HG02610 (cell line): ENCODE measurements around the gene DPF3.
A peak's percentile ranks its signal among the peaks of the same experiment; 100 is the strongest.
"Not testable (repeated sequence)": the region's sequence is repeated elsewhere in the genome, so short reads cannot be mapped to it uniquely, and the experiment has no call there.

Experiments
- ATAC-seq: cut with Tn5 transposase; IDR thresholded peaks from one replicate; pipeline ENCODE4 v1.9.1; 2021; ENCODE audit warnings: mild to moderate bottlenecking, moderate library complexity; ENCODE audit not compliant: unreplicated experiment

The DPF3 gene

DNA sequence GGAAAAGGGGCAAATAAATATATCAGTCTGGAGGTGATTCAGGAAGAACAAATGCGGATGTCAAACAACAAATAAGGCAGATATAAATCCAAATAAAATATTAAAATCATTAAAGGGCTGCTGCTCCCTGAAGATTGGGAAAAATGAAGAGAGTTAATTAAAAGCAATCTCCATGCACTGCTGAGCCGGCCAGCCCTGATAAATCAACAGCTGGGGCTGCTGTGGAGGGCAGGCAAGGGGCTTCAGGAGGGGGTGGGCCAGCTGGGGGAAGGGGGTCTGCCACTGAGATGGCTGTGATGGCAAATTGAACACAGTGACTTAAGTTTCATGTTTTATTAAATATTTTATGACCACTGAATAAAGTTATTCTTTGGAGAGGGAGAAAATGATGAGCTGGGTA is 12.4 kb downstream of the DPF3 start:
- no peak for ATAC-seq

DNA sequence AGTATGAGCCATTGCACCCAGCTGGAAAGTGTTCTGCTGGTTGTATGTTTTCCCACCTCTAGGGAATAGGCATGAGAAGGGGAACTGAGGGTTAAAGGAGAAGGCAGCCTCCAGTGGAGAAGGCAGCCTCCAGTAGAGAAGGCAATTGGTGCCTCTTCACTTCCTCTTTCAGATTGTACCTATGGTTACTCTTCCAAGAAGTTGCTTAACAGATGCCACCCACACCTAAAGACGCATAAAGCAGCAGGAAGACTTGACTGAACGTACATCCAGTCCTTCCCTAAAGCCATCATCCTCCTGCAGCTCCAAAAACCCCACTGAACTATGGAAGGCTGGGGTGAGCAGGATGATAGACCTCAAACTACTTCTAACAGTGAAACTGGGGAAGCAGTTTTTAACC is 13.1 kb downstream of the DPF3 start:
- ATAC-seq = no peak

DNA sequence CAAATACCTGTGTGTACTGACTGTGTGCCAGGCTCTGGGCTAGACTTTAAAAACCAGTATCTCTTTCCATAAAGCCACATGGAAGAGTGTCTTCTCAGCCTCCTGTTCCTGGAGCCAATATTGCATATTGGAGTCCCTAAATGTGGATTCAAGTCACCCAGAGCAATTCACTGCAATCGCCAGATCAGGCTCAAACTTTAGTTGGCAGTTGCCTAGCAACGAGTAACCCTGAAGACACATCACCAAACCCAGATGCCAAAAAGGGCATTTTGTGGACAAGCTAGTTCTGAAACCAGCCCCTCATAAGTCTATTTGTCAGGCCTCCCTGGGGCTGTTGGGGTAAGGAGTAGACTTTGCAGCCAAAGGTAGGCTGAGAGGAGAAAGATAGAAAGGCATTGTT is 13.7 kb downstream of the DPF3 start:
- ATAC-seq = no peak

DNA sequence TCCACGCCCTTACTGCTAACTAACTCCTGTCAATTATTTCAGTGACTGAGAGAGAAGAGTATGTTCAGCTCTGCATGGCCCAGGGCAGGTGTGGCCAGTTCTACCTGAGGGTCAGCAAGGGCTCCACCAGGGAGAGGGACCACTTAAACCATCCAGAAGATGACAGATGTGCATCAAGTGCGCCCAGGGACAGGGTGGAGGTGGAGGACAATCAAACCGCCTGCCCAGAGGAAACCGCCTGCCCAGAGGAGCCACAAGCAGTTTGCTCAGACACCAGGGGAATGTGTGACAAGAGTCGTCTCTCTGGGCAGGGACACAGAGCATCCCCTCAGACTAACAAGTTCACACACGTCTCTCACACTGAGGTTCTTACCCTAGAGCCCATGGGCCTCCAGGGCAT is 14.5 kb downstream of the DPF3 start:
- ATAC-seq = no peak

DNA sequence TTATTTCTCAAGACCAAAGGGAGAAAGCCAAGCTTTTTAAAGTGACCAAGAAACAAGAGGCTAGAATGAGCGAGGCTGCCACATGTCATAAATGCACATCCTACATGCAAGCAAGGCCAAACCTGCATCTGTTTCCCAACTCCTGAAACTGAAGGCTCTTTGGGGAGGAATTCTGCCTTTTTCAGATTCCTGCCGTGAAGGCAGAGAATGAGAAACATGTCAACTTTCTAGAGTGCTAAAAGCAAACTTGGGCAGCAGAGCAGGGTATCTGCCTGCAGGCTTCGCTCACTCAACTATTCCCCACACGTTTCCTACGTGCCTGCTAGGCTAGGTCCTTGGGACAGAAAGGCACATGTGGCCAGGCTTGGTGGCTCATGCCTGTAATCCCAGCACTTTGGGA is 15.2 kb downstream of the DPF3 start:
- ATAC-seq = no peak

DNA sequence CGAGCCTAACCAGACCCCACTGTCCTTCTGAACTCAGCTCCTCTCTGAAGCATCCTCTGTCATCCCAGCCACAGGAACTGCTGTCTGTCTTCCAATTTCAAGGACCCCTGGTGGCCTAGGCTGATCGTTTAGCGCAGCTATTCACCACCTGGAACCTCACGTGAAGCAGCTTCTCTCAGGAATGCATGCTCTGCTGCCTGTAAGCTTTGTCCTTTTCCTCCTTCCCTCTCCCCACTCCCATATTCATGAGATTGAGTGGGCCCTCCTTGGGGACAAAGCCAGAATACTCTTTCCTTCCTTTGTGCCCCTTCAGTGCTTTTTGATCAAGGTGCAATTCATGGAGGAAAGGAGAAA is 17.2 kb downstream of the DPF3 start:
- no peak for ATAC-seq

DNA sequence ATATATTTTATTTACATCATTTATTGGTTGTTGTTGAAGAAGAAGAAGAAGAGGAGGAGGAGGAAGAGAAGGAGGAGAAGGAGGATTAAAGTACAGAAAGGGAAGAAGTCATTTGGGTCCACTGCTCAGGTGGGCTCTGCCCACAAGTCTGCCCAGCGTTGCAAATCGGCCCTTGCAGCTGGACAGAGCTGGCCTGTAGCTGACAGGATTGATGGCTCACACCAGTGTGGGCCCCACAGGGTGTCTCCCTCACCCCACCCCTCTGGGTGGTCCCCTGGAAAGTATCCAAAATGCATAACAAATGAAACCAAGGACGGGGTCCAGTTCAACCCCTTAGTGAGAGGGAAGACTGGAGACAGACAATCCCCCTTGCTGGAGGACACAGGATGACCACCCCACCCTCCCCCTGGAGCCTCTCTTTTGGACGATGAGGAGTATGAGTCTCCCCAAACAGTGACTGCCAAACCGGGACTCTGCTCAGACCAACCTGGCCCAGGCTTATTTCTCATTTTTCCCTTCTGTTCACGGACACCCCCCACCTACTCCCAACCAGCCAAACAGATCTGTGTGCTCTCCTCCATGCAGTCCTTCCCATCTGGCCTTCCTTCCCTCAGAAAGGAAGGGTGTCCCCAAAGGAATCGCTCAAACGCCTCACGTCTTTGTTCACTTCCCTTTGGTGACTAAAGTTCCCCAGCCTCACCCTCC is 17.7 kb downstream of the DPF3 start:
- ATAC-seq = no peak

DNA sequence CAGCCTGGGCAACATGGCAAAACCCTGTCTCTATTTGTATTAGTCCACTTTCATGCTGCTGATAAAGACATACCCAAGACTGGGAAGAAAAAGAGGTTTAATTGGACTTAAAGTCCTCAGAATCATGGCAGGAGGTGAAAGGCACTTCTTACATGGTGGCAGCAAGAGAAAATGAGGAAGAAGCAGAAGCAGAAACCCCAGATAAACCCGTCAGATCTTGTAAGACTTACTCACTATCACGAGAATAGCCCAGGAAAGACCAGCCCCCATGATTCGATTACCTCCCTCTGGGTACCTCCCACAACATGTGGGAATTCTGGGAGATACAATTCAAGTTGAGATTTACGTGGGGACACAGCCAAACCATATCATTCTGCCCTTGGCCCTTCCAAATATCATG is 23.0 kb downstream of the DPF3 start:
- ATAC-seq = not testable (repeated sequence)

DNA sequence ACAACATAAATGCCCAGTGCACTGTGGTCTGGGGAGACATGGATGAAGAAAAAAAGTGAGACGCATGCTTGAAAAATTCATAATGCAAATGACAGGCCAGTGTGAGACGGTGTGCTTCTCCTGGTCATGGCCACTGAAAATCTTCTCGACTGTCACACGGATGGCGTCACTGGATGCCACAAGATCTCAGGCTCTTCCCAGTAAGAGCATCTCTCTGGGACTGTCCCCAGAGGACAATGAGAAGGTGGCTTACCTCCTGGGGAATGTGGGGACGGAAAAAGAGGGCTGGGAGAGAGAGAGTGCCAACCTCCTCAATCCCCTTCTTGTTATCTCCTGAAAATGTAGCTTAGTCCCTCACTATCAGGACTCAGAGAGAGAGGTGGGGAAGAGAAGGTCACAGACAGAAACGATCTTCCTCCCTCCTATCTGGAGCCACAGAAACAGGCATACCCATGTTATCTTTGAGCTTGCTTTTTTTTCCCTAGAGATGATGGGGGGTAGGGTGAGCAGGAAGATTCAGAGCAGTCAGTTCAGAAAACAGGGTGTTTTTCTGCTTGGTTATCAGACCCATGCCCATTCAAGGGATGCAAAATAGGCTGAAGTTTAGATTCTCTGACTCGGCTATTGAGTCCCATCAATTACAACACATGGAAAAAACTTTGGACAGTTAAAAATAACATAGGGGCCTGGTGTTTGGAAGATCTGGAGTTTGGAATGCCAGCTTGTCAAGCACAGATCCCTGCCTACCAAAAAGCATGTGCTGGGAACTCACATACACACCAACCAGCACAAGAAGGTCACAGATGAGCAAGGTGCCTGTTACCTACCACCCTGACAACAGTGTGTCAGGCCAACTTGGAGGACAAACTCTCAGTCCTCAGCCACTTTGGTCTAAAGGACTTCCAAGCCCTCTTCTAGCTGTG is 24.2 kb downstream of the DPF3 start:
- ATAC-seq = no peak

DNA sequence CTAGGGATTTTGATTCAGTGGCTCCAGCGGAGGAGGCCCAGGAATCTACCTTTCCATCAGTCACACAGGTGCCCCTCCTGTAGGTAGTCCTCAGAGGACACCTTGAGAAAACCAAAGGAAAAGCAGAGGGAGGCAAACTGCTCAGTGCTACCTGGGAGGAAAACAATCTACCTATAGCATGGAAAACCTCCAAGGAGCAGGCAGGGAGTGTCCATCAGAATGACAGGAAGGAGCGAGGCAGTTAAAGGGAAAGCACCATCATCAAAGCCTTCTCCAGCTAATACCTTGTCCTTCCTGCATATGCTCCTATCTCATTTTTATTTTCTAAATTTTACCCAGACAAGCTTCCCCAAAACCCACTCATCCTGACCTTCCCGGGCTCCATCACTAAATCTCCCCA is 25.4 kb downstream of the DPF3 start:
- ATAC-seq = no peak

DNA sequence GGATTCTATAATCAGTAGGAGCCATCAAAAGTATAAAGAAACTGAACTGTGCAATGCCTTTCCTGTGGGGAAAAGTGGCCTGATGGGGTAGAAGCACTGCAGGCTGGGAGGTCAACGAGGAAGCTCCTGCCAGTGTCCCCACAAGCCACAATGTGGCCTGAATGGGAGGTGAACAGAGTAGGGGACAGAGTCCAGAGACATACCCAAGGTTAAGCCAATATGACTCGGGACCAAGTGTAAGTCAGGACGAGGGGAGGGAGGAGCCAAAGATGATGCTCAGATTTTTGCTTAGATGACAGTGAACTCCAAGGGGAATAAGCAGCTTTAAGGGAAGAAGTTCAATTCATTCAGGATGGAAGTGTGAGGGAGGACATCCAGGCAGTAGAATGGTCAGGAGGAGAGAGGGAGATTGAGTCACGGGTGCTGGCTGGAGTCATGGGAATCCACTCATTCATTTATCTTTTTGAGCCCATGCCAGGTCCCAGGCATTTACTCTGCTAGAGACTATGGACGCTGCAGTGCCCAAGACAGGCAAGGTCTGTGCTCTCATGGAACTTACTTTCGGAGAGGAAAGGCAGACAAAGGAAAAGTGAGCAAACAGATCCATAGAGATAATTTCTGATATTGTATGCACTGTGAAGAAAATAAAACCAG is 29.1 kb downstream of the DPF3 start:
- no peak for ATAC-seq

DNA sequence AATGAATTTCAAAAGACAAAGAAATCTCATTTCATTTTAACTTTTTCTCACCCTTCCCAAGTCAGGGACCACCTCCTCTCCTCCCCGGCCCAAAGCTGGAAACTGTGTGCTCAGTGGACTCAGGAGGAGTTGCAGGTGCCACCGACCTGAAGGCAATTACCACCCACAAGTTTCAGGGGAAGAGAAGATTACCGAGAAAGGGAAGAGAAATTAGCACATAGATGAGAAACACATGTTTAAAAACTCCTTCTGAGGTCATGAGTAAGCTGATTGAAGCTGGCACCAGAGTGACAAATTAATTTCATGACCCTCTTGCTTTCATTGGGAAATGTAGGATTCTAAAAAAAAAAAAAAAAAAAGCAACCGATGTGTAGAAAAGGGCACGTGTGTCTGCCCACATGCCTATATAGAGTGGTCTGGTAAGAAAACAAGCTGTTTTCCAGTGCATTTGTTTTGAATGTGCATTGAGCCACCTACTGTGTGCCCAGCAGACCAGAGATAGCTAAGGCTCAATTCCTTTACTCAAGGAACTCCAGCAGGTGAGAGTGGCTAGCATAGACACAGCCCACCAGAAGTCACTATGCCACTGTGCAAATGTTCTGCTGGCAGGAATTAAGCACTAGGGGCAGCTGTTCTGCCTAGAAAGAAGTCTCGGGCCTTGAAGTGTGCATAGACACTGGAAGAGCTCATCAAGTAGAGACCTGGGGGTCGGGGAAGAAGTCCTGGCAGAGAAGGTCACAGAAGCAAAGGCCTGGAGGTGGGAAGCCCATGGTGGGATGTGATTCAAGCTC is 30.5 kb downstream of the DPF3 start:
- peak; percentile 72 for ATAC-seq

DNA sequence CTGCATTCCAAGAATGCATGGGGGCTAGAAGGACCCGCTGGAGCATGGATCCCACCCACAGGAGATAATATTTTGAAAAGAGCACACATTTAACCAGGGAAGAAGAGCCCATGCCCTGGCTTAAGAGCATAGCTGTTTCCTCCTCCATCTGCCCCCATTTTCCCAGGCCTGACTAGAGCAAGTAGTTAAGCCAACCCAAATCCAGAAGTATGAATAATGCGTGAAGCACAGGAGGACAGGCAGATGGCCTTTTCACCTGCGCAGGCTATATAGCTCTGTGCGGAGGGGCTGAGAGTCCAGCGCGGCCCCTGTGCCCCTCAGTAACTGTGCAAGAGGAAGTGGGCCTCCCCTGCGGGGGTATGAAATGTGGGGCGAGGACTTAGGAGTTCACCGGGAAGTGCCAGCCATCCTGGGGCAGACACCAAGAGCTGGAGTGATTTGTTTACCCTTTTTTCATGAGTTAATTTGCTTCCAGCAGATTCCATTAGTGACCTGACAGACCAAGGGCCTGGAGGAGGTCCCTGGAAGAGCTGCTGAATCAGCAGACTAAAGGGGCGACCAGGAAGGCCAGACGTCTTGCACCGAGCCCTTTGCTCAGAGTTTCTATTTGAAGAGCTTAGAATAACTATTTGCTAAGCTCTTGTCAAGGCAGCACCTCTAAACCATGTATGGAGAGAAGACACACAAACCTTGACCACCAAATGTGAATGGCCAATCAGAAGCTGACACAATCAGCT is 37.2 kb downstream of the DPF3 start:
- no peak for ATAC-seq

DNA sequence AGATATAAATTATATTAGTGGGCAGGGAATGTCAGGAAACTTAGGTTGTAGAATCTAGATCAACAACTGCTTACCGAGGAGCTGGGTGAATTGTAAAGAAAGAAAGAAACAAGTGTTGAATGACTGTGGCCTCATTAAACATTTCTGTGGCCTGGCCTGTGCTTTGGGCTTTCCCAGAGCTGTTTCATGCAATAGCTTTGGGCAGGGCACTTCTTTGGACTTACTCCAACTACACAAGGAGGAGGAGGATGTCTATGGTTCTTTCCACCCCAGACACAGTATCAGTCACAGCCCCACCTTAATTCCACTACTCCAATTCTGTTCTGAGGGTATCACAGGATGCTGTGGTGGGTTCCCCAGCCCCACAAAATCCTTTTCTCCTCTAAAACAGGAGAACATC is 38.0 kb downstream of the DPF3 start:
- ATAC-seq = peak; percentile 70

DNA sequence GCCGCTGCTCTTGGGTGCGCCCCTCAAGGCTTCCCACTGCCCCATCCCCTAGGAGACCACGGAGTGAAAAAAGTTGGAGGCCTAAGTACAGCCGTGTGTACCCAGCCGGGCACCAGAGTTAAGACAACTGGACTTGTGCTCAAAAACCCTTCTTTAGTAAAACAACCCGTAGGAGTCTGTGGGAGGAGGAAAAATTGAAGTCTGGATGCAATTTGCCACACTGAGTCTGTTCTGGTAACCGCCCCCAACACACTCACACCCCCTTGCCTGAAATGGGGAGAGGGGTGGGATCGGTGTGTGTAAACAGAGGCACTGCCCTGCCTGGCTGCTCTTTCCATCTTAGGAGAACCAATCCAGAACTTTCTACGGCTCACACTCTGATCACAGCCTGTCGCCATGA is 41.7 kb downstream of the DPF3 start:
- ATAC-seq = no peak

DNA sequence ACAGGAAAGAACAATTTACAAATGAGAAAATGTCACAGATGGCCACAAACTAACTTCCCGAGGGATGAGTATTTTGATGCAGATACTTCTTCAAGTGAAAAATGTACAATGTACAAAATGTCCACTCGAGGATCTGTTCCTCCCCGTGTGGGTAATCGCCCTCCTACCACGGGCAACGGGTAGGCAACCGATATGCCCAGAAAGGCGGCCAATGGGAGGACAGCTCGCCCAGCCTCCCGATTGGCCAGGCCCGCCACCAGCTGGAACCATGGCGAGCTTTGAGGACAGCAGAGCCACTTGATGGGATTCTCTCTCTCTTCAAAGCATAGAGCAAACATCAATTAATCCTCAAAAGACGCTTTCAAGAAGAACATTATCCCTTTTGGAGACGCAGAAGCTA is 42.3 kb downstream of the DPF3 start:
- ATAC-seq = no peak

DNA sequence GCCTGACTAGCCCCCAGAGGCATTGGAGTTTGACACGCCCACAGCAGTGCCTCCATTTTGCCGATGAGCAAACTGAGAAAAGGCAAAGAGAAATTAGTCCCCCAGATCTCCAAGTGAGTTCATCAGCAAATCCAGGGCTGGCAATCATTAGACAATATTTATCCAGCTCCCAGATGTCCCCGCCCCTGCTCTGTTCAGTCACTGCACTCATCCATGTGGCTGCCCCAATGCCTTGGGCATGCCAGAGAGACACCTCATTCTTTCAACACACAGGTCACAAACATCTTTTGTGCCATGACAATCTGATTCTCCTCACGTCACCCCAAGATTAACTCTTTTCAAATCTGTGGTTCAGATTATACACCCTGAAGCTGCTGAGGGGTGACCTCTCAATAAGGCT is 43.5 kb downstream of the DPF3 start:
- ATAC-seq = no peak

DNA sequence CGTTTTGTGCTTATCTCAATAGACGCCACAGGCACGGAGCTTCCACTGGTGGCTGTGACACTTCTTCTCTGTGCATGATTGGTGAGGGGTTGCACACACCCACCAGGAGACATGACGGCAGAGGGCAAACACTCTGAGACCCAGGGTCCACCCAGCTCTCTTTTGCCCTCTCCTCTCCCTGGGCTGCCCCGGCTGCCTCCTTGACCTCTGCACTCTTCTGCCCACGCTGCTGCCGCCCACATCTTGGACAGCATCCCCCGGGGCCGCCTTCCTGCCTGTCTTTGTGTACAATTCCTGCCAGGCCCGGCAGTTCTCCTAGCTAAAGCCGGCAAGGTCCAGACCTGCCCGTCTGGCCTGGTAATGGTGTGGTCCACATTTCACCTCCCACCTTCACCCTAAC is 44.7 kb downstream of the DPF3 start:
- ATAC-seq = no peak

DNA sequence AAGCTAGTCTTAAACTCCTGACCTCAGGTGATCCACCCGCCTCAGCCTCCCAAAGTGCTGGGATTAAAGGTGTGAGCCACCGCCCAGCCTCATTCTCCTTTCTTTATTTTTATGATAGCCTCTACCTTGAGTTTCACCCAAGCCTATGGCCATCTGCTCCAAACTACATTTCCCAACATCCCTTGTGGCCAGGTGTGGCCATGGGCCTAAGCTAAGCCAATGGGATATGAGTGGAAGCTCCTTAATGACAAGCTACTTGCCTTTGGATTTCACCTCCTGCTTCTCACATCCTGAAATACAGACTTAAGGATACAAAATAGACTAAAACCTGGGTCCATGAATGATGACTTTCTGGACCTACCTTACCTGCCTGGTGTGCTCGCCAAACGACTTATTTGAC is 46.2 kb downstream of the DPF3 start:
- no peak for ATAC-seq

DNA sequence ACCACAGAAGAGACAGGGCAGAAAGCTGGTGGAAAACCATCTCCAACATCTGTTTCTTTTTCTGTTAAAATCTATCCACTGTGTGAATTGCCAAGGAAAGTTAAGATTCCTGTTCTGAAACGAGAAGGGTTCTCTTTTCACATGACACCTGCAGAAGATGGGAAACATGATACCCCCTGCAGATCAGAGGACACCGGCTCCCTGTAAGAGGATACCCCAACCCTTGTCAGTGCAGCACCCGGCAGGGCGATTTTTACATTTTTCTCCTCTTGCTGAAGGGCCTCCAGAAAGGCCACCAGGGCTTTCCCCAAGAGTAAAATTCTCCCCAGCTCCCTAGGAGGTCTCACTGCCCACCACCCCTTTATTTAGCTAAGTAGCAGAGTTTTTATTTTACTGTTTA is 48.2 kb downstream of the DPF3 start:
- ATAC-seq = no peak

DNA sequence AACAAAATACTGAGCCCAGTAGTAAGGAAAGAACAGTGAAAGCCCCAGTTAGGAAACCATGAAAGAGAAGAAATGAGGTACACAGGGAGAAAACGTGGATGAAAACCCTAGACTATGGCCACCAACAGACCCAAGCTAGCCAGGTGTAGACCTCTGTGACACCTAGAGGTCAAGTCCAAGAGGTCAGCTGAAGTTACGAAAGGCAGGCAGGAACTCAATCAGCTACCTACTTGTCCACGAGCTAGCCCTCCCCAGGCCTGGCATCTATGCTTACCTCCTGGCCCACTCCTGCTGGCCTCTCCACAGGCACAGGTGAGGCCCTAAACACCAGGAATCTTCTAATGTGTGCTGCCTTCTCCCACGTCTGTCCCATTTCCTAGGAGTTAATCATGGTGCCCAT is 48.7 kb downstream of the DPF3 start:
- ATAC-seq = no peak
